SK-N-MC (cell line): ENCODE measurements around the gene POMGNT1.

Experiments
- DNase-seq: peaks from one replicate; pipeline ENCODE4 v3.0.0-alpha.2; 2011; ENCODE audit warnings: low read depth, low spot score
- H3K27ac ChIP-seq: fragments of 200-600 bp; sonication (generic); 2 replicates; pipeline ENCODE4 v1.5.1; 2016; ENCODE audit warnings: mixed run types
- H3K36me3 ChIP-seq: fragments of 200-600 bp; sonication (generic); 2 replicates; pipeline ENCODE4 v1.6.1; 2017; ENCODE audit warnings: antibody characterized with exemption, low read length, mixed read lengths; ENCODE audit not compliant: insufficient read depth
- H3K4me3 ChIP-seq: fragments of 200-600 bp; sonication (generic); 2 replicates; pipeline ENCODE4 v1.5.1; 2016
- H3K9ac ChIP-seq: fragments of 200-600 bp; sonication (generic); 2 replicates; pipeline ENCODE4 v1.8.0; 2017; ENCODE audit warnings: mixed run types, mixed read lengths; ENCODE audit not compliant: insufficient read length
- H3K9me3 ChIP-seq: fragments of 200-600 bp; sonication (generic); 2 replicates; pipeline ENCODE4 v1.6.1; 2017; ENCODE audit warnings: low read depth, mild to moderate bottlenecking, antibody characterized with exemption, low read length, moderate library complexity, mixed read lengths
- EZH2 ChIP-seq: fragments of 200-600 bp; sonication (generic); IDR thresholded peaks from one replicate; pipeline ENCODE4 v1.6.1; 2017; ENCODE audit warnings: antibody characterized with exemption
- FOXP2 ChIP-seq: optimal IDR thresholded peaks from 2 replicates; pipeline ENCODE3; 2011; ENCODE audit warnings: mild to moderate bottlenecking, moderate library complexity; ENCODE audit not compliant: insufficient read depth; ENCODE audit errors: extremely low read length, control extremely low read depth
- POLR2AphosphoS5 ChIP-seq: IDR thresholded peaks from 2 replicates; pipeline ENCODE4 v1.6.1; 2012; ENCODE audit warnings: mild to moderate bottlenecking, low read depth, low read length, borderline replicate concordance

Gene POMGNT1

DNA sequence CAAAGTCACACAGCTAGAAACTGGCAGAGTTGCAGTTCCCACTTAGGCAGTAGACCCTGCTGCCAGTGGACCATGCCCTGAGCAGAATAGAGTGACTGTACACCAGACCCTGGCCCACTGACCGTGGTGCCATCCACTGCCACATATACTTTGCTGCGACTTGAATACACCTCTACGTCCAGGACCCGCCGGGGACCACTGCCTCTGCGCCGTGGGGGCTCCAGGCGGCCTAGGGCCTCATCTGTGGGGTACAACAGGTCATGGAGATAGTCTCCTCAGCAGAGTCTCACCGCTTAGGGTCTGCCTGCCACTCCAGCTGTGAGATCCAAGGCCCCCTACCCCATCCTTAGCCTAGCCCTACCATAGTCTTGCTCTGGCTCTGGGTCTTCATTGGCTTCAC lies 1.6 kb downstream of the POMGNT1 start:
- no peak overlapping the region for H3K27ac ChIP-seq
- H3K9ac ChIP-seq, result no peak overlapping the region
- no peaks in the 10 kb centered on the region for H3K9me3 ChIP-seq
- no peak overlapping the region for H3K4me3 ChIP-seq
- DNase-seq, result no peak
- no peaks in the 10 kb centered on the region; the same call in 1 of the 2 replicates for H3K36me3 ChIP-seq
- TF ChIP-seq FOXP2 (no peak), EZH2 (no peak), POLR2AphosphoS5 (no peak)

DNA sequence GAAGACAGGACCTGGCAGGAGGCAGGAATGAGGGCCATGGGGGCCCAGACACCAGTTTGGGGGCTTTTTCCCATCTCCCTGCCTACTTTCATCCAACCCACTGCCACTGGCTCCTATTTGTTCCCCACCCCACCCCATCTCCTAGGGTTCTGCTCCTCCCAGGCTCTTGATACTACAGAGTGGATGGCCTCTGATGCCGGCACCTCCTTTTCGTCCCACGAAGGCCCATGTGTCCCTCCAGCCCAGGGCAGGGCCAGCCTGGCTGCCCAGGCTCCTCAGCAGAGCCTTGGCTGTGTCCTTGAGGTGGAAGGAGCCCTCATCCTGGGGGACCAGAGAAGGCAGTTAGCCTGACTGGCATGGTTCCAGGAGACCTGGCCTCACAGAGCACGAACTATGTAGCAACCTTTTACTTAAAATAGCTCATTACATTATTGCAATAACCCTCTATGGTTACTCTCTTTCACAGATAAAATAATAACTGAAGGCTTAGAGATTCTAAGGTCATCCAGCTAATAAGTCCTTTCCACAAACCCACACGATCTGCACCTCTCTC lies 3.5 kb downstream of the POMGNT1 start:
- Histone ChIP-seq H3K4me3 (no peak overlapping the region), H3K27ac (no peak overlapping the region), H3K36me3 (no peaks in the 10 kb centered on the region; the same call in 1 of the 2 replicates), H3K9me3 (no peaks in the 10 kb centered on the region), H3K9ac (no peak overlapping the region)
- TF ChIP-seq POLR2AphosphoS5 (no peak), EZH2 (no peak), FOXP2 (no peak)
- no peak for DNase-seq

DNA sequence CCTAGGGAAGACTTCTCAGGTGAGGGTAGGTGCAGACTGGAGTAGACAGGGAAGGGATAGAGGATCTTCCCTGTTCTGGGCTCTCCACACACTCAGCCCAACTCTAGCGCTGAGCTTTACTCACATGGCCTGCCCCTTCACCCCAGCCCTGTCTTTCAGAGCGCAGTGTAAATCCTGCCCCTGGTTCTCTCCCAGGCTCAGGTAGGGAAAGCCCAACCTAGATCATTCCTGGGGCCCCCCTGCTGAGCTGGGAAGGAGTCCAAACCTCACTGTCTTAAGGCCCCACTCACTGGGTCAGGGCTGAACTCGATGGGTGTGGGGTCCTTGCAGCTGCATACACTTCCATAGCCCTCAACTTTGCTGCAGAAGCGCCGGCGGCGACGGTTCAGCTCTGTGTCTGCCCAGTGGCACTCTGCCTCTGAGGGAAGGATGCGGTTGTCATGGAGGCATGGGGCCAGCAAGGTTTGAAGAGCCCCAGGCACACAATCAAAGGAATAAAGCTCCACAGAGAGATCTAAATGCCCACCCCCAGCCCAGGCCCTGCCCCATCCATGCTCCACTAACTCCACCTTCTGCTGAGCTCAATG lies 4.2 kb downstream of the POMGNT1 start:
- H3K9ac ChIP-seq, result no peak overlapping the region
- TF ChIP-seq FOXP2 (no peak), EZH2 (no peak), POLR2AphosphoS5 (no peak)
- H3K36me3 ChIP-seq, result no peaks in the 10 kb centered on the region; the same call in 1 of the 2 replicates
- DNase-seq, result no peak
- no peaks in the 10 kb centered on the region for H3K9me3 ChIP-seq
- H3K4me3 ChIP-seq, result no peak overlapping the region
- no peak overlapping the region for H3K27ac ChIP-seq

DNA sequence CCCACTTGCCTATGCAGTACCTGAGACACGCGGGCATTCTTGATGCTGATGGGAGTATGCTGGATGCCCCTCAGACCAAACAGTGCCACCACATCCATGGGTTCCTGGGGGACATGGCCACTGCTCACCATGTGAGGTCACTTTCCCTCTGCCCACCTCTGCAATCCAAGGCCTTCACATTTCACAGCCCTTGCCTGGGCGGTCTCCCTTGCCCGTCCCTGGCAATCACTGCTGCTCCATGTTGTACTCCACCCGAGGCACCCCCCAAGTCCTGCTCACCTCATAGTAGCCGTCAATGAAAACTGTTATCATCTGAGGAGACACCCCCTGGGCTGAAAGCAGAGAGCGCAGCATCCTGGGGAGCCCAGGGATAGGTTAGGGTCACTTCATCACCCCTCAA lies 4.9 kb downstream of the POMGNT1 start:
- Histone ChIP-seq H3K27ac (no peak overlapping the region), H3K36me3 (no peaks in the 10 kb centered on the region; the same call in 1 of the 2 replicates), H3K4me3 (no peak overlapping the region), H3K9ac (no peak overlapping the region), H3K9me3 (no peaks in the 10 kb centered on the region)
- DNase-seq, result no peak
- TF ChIP-seq EZH2 (no peak), POLR2AphosphoS5 (no peak), FOXP2 (no peak)

DNA sequence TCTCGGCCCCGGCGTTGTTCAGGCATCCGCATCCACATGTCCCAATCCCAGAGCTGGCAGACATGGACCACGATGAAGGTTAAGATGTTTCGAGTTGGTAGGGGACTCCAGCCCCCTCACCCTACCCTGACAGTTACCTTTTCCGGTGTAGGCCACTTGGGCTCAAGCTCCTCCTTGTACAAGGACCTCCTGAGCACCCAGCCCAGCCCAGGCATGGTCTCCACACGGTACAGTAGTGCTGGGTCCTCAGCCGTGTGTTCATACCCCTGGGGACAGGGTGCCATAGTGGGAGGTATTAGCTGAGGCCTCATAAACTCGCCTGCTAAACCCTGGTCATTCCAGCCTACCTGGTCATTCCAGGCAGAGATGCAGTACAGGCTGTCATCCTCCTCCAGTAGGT lies 6.1 kb downstream of the POMGNT1 start:
- Histone ChIP-seq H3K9me3 (no peaks in the 10 kb centered on the region), H3K4me3 (no peak overlapping the region), H3K27ac (no peak overlapping the region), H3K9ac (no peak overlapping the region), H3K36me3 (no peaks in the 10 kb centered on the region; the same call in 1 of the 2 replicates)
- DNase-seq, result no peak
- TF ChIP-seq EZH2, result no peak
- no peak for TF ChIP-seq POLR2AphosphoS5
- TF ChIP-seq FOXP2, result no peak

DNA sequence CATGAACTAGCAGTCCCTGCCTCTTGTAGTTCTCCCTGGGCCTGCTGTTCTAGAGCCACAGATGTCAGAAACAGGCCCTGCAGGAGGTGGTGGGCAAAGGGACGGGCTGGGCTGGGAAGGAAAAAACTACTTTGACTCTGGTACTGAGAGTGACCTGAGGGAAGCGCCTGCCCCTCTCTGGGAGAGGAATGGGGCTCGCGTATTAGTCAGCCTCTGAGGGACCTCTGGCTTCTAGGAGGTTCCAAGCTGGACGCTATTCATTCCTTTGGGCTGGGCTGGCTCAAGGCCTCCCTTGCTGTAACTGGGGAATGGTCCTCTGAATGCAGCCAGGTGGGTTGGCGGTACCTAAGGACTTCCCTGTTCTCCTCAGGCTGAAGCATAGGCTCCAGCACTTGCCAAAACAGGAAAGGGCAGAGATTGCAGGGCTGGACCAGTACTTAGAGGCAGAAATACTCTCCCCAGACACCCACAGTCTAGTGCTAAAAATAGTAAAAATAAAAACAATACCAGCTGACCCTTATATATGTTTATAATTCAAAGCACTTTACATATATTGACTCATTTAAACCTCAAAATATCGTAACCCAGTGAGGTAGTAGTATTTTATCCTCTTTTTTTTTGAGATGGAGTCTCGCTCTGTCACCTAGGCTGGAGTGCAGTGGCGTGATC lies 7.1 kb downstream of the POMGNT1 start:
- DNase-seq, result no peak
- no peak overlapping the region for H3K9ac ChIP-seq
- no peak for TF ChIP-seq FOXP2
- TF ChIP-seq POLR2AphosphoS5, result no peak
- TF ChIP-seq EZH2, result no peak
- H3K4me3 ChIP-seq, result no peak overlapping the region
- no peaks in the 10 kb centered on the region; the same call in 1 of the 2 replicates for H3K36me3 ChIP-seq
- H3K27ac ChIP-seq, result no peak overlapping the region
- H3K9me3 ChIP-seq, result no peaks in the 10 kb centered on the region

DNA sequence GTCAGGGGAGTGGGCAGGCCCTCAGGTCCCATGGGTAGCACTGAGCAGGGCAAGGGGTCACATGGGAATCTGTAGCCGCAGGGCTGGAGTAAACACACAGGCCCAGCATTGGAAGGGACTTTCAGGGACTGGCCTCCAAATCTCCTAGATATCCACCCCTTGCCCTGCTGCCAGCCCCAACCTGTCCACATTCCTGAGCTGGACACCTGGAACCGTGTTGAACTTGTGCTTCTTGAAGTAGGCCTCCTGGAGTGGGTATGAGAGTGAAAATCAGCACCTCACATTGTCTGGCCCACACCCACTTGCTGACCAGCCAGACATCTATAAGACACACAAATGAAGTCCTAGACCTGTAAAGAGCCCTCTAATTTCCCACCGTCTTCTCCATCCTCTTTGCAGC lies 7.7 kb downstream of the POMGNT1 start:
- Histone ChIP-seq H3K27ac (no peak overlapping the region), H3K9ac (no peak overlapping the region), H3K36me3 (no peaks in the 10 kb centered on the region; the same call in 1 of the 2 replicates), H3K9me3 (no peaks in the 10 kb centered on the region), H3K4me3 (no peak overlapping the region)
- no peak for DNase-seq
- no peak for TF ChIP-seq FOXP2
- no peak for TF ChIP-seq EZH2
- TF ChIP-seq POLR2AphosphoS5, result no peak

DNA sequence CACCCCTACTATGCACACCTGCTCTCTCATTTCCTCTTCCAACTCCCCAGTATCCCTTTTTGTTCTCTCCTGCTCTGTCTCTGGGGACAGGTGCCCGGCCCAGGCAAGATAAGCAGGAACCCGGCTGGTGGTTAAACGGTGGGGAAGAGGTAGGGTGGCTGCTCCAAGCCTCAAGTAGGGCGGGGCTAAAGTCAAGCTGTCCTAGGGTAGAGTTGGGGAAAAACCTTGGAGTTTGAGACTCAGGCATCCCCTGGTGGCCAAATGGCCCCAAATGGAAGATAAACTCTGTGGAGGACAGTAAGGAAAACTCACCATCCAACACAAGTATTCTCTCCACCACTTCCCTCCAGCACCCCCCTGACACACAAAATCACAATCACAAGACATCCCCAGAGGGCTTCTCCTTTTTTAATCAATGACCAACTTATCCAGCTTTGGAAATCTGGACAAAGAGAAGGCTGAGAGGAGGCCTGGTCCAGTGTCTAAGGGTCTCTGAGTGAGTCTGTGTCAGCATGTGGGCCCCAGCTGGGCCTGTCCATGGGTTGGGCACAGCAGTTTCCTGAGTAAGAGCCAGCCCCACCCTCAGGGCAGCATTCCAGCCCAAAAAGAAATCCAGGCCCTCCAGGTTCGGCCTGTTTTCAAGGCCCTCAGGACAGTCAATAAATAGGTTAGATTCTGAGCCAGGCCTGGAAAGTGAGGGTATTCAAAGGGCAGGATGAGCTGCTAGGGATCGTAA lies 9.8 kb downstream of the POMGNT1 start:
- Histone ChIP-seq H3K27ac (no peak overlapping the region), H3K36me3 (no peaks in the 10 kb centered on the region; the same call in 1 of the 2 replicates), H3K9ac (no peak overlapping the region), H3K9me3 (no peaks in the 10 kb centered on the region), H3K4me3 (no peak overlapping the region)
- TF ChIP-seq FOXP2 (no peak), EZH2 (no peak), POLR2AphosphoS5 (no peak)
- DNase-seq, result no peak
